HepG2 (cell line): ENCODE data around the gene VSX1. TPM values are rescaled to one million over a fixed set of nuclear protein-coding genes. Genes with fewer than 3 reads are reported as not detected.

Experiments
- ATF7 ChIP-seq, 2 experiments: fragments of 450-650 bp in 1 of 2; sonication (generic) in 1 of 2; formaldehyde crosslinking in 1 of 2; IDR thresholded peaks; 2 replicates each; pipeline versions ENCODE4 v1.4.0 to v1.6.1; 2016 to 2020; ENCODE audit warnings: antibody characterized with exemption in 1 of 2, mild to moderate bottlenecking in 1 of 2, missing genetic modification reagents in 1 of 2
- EHMT2 ChIP-seq: fragments of 200-600 bp; sonication (generic); IDR thresholded peaks from 2 replicates; pipeline ENCODE4 v1.7.0; 2017; ENCODE audit warnings: antibody characterized with exemption, low read depth, low read length, borderline replicate concordance
- EZH2 ChIP-seq: conservative IDR thresholded peaks from 2 replicates; pipeline ENCODE4 v1.6.1; 2012; ENCODE audit warnings: mild to moderate bottlenecking, low read depth, low read length, moderate library complexity
- FOXO1 ChIP-seq: sonication (generic); formaldehyde crosslinking; IDR thresholded peaks from 2 replicates; pipeline ENCODE4 v1.4.0; 2020; ENCODE audit warnings: missing genetic modification reagents
- HCFC1 ChIP-seq: fragments of 150-350 bp; IDR thresholded peaks from 2 replicates; pipeline ENCODE4 v1.6.1; 2014; ENCODE audit warnings: low read depth, low read length
- HMGA1 ChIP-seq: sonication (generic); formaldehyde crosslinking; conservative IDR thresholded peaks from 2 replicates; pipeline ENCODE4 v1.4.0; 2020; ENCODE audit warnings: missing genetic modification reagents
- HOXA3 ChIP-seq: sonication (generic); formaldehyde crosslinking; IDR thresholded peaks from 2 replicates; pipeline ENCODE4 v1.5.0; 2020; ENCODE audit warnings: missing genetic modification reagents
- KAT2B ChIP-seq: fragments of 150-350 bp; IDR thresholded peaks from 2 replicates; pipeline ENCODE4 v1.6.1; 2014; ENCODE audit warnings: low read depth, low read length, borderline replicate concordance
- KDM3A ChIP-seq: IDR thresholded peaks from 2 replicates; pipeline ENCODE4 v1.6.1; 2018; ENCODE audit warnings: low read depth, missing compliant biosample characterization
- KLF15 ChIP-seq: sonication (generic); formaldehyde crosslinking; IDR thresholded peaks from 2 replicates; pipeline ENCODE4 v1.8.1; 2023; ENCODE audit warnings: borderline replicate concordance, mild to moderate bottlenecking, inconsistent platforms, missing genetic modification reagents, mixed read lengths
- NBN ChIP-seq: fragments of 450-650 bp; conservative IDR thresholded peaks from 2 replicates; pipeline ENCODE4 v1.6.1; 2017
- PHF5A ChIP-seq: IDR thresholded peaks from one replicate; pipeline ENCODE4 v1.6.1; 2018; ENCODE audit warnings: low read depth, missing genetic modification reagents; ENCODE audit not compliant: unreplicated experiment
- SIN3B ChIP-seq: fragments of 150-350 bp; IDR thresholded peaks from 2 replicates; pipeline ENCODE4 v1.6.1; 2014; ENCODE audit warnings: low read length
- SNRNP70 ChIP-seq: fragments of 200-400 bp; formaldehyde crosslinking; IDR thresholded peaks from 2 replicates; pipeline ENCODE4 v1.6.1; 2017; ENCODE audit warnings: mild to moderate bottlenecking, low read depth, low read length, moderate library complexity
- TAF1 ChIP-seq: sonication (generic); formaldehyde crosslinking; IDR thresholded peaks from 2 replicates; pipeline ENCODE4 v1.4.0; 2020; ENCODE audit warnings: missing genetic modification reagents
- U2AF2 ChIP-seq: fragments of 200-400 bp; formaldehyde crosslinking; IDR thresholded peaks from 2 replicates; pipeline ENCODE4 v1.6.1; 2017; ENCODE audit warnings: low read depth, mild to moderate bottlenecking, low read length
- ZMYM3 ChIP-seq: sonication (generic); formaldehyde crosslinking; IDR thresholded peaks from 2 replicates; pipeline ENCODE4 v1.5.1; 2020; ENCODE audit warnings: mild to moderate bottlenecking, missing genetic modification reagents
- ZNF136 ChIP-seq: sonication (generic); formaldehyde crosslinking; IDR thresholded peaks from 2 replicates; pipeline ENCODE4 v1.8.1; 2022; ENCODE audit warnings: low read depth, mild to moderate bottlenecking, moderate library complexity, missing genetic modification reagents
- ZNF292 ChIP-seq: sonication (generic); formaldehyde crosslinking; IDR thresholded peaks from 2 replicates; pipeline ENCODE4 v1.8.1; 2022; ENCODE audit warnings: mild to moderate bottlenecking, low read depth, missing genetic modification reagents, borderline replicate concordance
- ZNF546 ChIP-seq: sonication (generic); formaldehyde crosslinking; conservative IDR thresholded peaks from 2 replicates; pipeline ENCODE4 v1.8.1; 2023; ENCODE audit warnings: mild to moderate bottlenecking, missing genetic modification reagents
- ZSCAN25 ChIP-seq: sonication (generic); formaldehyde crosslinking; IDR thresholded peaks from 2 replicates; pipeline ENCODE4 v1.8.0; 2022; ENCODE audit warnings: mild to moderate bottlenecking, missing genetic modification reagents
- polyA plus RNA-seq, 8 experiments: library from polyadenylated mRNA; depleted of rRNA in 3 of 8; stranded (reverse) in 7 of 8; unstranded in 1 of 8; fragments of >200 nt; fragmentation: Illumina TruSeq in 4 of 8; extraction: Trizol in 4 of 8; gene quantifications; 2 replicates each; pipeline versions ENCODE4 v1.2.1 to v1.2.3, GENCODE V29; 2011 to 2016; ENCODE audit warnings: low read depth in 4 of 8, missing spikeins in 1 of 8, mixed read lengths in 1 of 8; ENCODE audit not compliant: insufficient read depth in 1 of 8
- total RNA-seq, 5 experiments: library from RNA; depleted of rRNA; stranded (reverse); fragments of >200 nt; fragmentation: Illumina TruSeq; extraction: Trizol; gene quantifications; 2 replicates each; pipeline ENCODE4 v1.2.3, GENCODE V29; 2016; ENCODE audit warnings: low read depth in 1 of 5
- TF ChIP-seq, protein P1 (sequence below): IDR thresholded peaks from 2 replicates; pipeline ENCODE4 v1.6.1; 2016; ENCODE audit warnings: mild to moderate bottlenecking, missing biosample characterization, missing genetic modification reagents
- TF ChIP-seq, protein P2 (sequence below): sonication (generic); formaldehyde crosslinking; IDR thresholded peaks from 2 replicates; pipeline ENCODE4 v1.4.0; 2020; ENCODE audit warnings: missing genetic modification reagents
- TF ChIP-seq, protein P3 (sequence below): sonication (generic); formaldehyde crosslinking; IDR thresholded peaks from 2 replicates; pipeline ENCODE4 v1.4.0; 2020; ENCODE audit warnings: missing genetic modification reagents
- TF ChIP-seq, protein P4 (sequence below): sonication (generic); formaldehyde crosslinking; IDR thresholded peaks from 2 replicates; pipeline ENCODE4 v1.4.0; 2020; ENCODE audit warnings: low read depth, mild to moderate bottlenecking, missing genetic modification reagents
- TF ChIP-seq, protein P5 (sequence below): sonication (generic); formaldehyde crosslinking; IDR thresholded peaks from 2 replicates; pipeline ENCODE4 v1.5.1; 2020; ENCODE audit warnings: mild to moderate bottlenecking, moderate library complexity, missing genetic modification reagents

Gene VSX1
- total and polyA plus RNA-seq, 2 of the 13 experiments (the other 11 are each of a cell fraction or from before 2014, with no cell fraction given), result 0.04 TPM; not detected in 1

DNA sequence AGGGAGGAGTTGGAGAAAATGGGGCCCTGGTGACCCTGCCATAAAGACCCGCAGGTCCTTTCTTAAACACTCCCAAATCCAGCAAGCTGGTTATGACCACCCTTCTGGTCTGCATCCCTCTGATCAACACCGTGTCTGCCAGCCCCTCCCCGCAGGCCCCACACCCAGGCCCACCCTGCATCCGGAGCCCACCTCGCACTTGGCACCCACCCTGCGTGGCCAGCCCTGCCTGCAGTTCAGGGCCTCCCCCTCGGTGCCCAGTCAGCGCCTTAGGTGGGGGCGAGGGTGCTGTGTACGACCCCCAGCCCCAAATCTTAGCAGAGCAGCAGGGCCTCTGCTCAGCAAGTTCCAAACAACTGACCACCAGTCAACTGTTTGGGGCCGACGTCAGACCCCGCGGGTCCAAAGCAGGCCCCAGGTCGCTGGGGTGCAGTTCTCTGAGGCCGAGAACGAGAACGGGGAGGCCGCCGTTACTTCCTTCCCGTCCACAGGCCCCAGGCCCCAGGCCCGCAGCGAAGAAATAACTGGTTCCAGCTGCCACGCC is 25.2 kb downstream of the VSX1 start (continued):
- TF ChIP-seq, protein P1, sequence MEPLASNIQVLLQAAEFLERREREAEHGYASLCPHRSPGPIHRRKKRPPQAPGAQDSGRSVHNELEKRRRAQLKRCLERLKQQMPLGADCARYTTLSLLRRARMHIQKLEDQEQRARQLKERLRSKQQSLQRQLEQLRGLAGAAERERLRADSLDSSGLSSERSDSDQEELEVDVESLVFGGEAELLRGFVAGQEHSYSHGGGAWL (CRISPR knock-in tag), result no peak
- TF ChIP-seq KLF15 (CRISPR knock-in tag) (no peak), KDM3A (CRISPR knock-in tag) (peak; percentile 16; the same call in 1 of the 2 replicates), TAF1 (CRISPR knock-in tag) (no peak), HOXA3 (CRISPR knock-in tag) (no peak), ZNF546 (CRISPR knock-in tag) (no peak), FOXO1 (CRISPR knock-in tag) (no peak), SNRNP70 (no peak), ATF7 (IDR thresholded peaks at IDR 0.05) (no peak), ATF7 (CRISPR knock-in tag; IDR thresholded peaks at IDR 0.05) (no peak), ZNF292 (peak; percentile 35; the same call in 1 of the 2 replicates), ZSCAN25 (CRISPR knock-in tag) (0 out of 2 replicates have a peak, but pooled peaks have one; percentile 7), EHMT2 (no peak), U2AF2 (no peak), ZMYM3 (CRISPR knock-in tag) (no peak), SIN3B (no peak), KAT2B (no peak), HMGA1 (CRISPR knock-in tag) (no peak), HCFC1 (no peak), PHF5A (no peak), ZNF136 (no peak), NBN (no peak), EZH2 (no peak)
- TF ChIP-seq, protein P2, sequence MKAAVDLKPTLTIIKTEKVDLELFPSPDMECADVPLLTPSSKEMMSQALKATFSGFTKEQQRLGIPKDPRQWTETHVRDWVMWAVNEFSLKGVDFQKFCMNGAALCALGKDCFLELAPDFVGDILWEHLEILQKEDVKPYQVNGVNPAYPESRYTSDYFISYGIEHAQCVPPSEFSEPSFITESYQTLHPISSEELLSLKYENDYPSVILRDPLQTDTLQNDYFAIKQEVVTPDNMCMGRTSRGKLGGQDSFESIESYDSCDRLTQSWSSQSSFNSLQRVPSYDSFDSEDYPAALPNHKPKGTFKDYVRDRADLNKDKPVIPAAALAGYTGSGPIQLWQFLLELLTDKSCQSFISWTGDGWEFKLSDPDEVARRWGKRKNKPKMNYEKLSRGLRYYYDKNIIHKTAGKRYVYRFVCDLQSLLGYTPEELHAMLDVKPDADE (CRISPR knock-in tag), result no peak
- TF ChIP-seq, protein P3, sequence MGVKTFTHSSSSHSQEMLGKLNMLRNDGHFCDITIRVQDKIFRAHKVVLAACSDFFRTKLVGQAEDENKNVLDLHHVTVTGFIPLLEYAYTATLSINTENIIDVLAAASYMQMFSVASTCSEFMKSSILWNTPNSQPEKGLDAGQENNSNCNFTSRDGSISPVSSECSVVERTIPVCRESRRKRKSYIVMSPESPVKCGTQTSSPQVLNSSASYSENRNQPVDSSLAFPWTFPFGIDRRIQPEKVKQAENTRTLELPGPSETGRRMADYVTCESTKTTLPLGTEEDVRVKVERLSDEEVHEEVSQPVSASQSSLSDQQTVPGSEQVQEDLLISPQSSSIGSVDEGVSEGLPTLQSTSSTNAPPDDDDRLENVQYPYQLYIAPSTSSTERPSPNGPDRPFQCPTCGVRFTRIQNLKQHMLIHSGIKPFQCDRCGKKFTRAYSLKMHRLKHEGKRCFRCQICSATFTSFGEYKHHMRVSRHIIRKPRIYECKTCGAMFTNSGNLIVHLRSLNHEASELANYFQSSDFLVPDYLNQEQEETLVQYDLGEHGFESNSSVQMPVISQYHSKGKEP (CRISPR knock-in tag), result no peak
- TF ChIP-seq, protein P4, sequence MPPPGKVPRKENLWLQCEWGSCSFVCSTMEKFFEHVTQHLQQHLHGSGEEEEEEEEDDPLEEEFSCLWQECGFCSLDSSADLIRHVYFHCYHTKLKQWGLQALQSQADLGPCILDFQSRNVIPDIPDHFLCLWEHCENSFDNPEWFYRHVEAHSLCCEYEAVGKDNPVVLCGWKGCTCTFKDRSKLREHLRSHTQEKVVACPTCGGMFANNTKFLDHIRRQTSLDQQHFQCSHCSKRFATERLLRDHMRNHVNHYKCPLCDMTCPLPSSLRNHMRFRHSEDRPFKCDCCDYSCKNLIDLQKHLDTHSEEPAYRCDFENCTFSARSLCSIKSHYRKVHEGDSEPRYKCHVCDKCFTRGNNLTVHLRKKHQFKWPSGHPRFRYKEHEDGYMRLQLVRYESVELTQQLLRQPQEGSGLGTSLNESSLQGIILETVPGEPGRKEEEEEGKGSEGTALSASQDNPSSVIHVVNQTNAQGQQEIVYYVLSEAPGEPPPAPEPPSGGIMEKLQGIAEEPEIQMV (CRISPR knock-in tag), result no peak
- TF ChIP-seq, protein P5, sequence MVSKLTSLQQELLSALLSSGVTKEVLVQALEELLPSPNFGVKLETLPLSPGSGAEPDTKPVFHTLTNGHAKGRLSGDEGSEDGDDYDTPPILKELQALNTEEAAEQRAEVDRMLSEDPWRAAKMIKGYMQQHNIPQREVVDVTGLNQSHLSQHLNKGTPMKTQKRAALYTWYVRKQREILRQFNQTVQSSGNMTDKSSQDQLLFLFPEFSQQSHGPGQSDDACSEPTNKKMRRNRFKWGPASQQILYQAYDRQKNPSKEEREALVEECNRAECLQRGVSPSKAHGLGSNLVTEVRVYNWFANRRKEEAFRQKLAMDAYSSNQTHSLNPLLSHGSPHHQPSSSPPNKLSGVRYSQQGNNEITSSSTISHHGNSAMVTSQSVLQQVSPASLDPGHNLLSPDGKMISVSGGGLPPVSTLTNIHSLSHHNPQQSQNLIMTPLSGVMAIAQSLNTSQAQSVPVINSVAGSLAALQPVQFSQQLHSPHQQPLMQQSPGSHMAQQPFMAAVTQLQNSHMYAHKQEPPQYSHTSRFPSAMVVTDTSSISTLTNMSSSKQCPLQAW (CRISPR knock-in tag), result 0 out of 2 replicates have a peak, but pooled peaks have one; percentile 35
